SK-N-SH treated with all-trans-retinoic acid at 6 μM for 48 hours (cell line): ENCODE measurements around the gene GAS2.

Experiments used
- ARNTL ChIP-seq: fragments of 450-650 bp; formaldehyde crosslinking; IDR thresholded peaks from 2 replicates; pipeline ENCODE4 v1.5.0; 2020; ENCODE audit warnings: low read depth, mild to moderate bottlenecking, moderate library complexity, borderline replicate concordance
- CREB5 ChIP-seq: fragments of 250-450 bp; sonication (Bioruptor Pico); IDR thresholded peaks from 2 replicates; pipeline ENCODE4 v1.5.1; 2020; ENCODE audit warnings: low read depth, mild to moderate bottlenecking, moderate library complexity
- ISL1 ChIP-seq: fragments of 250-450 bp; sonication (Bioruptor Pico); IDR thresholded peaks from 2 replicates; pipeline ENCODE4 v2.1.2; 2022; ENCODE audit warnings: mild to moderate bottlenecking, moderate library complexity
- OSR1 ChIP-seq: fragments of 250-450 bp; sonication (Bioruptor Pico); IDR thresholded peaks from 2 replicates; pipeline ENCODE4 v1.8.0; 2022; ENCODE audit warnings: moderate library complexity, mild to moderate bottlenecking, inconsistent platforms
- PPARA ChIP-seq: fragments of 250-450 bp; sonication (Bioruptor Pico); IDR thresholded peaks from 2 replicates; pipeline ENCODE4 v1.5.0; 2020; ENCODE audit warnings: mild to moderate bottlenecking, borderline replicate concordance
- SNAI2 ChIP-seq: fragments of 250-450 bp; sonication (Bioruptor Pico); IDR thresholded peaks from 2 replicates; pipeline ENCODE4 v1.5.0; 2020; ENCODE audit warnings: mild to moderate bottlenecking, moderate library complexity
- ZC3H10 ChIP-seq: fragments of 250-450 bp; sonication (Bioruptor Pico); IDR thresholded peaks from 2 replicates; pipeline ENCODE4 v1.5.1; 2021; ENCODE audit warnings: mild to moderate bottlenecking, moderate library complexity
- ZNF70 ChIP-seq: fragments of 450-650 bp; formaldehyde crosslinking; IDR thresholded peaks from 2 replicates; pipeline ENCODE4 v1.5.0; 2020; ENCODE audit warnings: mild to moderate bottlenecking, moderate library complexity

DNA sequence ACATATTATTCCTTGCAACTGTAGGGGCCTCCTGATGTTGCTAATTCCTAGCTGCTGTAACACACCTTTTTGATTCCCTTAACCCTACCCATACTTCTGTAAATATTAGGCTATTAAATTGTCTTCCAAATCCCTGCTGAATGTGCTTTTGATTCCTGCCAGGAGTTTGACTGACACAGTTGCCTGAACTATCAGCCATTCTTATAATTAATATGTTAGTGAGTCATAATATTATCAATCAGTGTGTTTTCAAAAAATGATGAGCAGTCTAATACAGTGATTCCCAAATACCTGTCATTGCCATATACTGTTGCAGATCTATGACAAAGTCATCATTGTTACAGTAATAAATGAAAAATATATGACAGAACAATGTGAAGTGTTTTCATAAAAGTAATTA lies 24.9 kb upstream of the GAS2 start:
- TF ChIP-seq ZNF70 (CRISPR knock-in tag) (no peak), SNAI2 (CRISPR knock-in tag) (no peak), ARNTL (CRISPR knock-in tag) (no peak), ZC3H10 (CRISPR knock-in tag) (no peak), PPARA (no peak), OSR1 (CRISPR knock-in tag) (no peak), CREB5 (no peak), ISL1 (CRISPR knock-in tag) (no peak)
